GM19372 (cell line): ENCODE data around the gene PTPRD.

Source experiments
- ATAC-seq: cut with Tn5 transposase; IDR thresholded peaks from one replicate; pipeline ENCODE4 v1.9.1; 2021; ENCODE audit warnings: mild to moderate bottlenecking, low read depth, moderate library complexity; ENCODE audit not compliant: unreplicated experiment

PTPRD gene

GRCh38 chr9:9791611-9792010, 821.2 kb downstream of the PTPRD start:
- no peak for ATAC-seq

- ATAC-seq: peak; percentile 57
Measured at GRCh38 chr9:9790216-9790872, 822.5 kb downstream of the PTPRD start.

DNA sequence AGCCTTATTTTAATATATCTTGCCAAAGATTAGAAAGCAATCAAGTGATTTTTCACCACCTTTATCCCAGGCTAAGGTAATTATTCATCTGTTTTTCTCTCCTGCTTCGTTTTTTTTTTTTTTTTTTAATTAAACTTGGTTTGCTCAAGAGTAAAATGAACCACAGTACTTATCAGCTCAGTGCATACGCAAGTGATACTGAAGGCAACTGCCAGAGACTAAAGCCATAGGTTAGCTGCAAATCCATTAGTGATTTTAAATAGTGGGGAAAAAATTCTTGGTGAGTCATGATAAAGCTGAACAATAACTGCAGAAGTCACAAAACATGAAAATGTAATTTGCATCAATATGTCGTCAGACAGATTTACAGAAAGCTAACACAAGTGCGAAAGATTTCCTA, 829.1 kb downstream of the PTPRD start:
- no peak for ATAC-seq

DNA sequence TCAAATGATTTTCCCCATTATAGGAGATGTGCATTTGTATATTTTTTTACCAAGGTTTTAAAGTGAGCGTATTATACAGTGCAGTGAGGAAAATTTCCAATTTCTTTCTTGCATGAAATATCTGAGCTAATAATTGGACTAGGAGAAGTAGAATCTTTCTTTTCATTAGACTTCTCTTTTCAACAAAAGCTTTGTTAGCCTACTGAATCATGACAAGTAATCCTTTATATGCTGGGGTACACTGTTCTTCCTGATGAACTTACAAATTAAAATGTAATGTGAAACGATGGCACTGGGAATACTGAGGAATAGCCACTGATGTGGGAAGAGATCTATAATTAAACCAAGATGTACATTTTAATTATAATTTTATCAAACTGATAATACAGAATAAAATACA, 829.6 kb downstream of the PTPRD start:
- no peak for ATAC-seq

GRCh38 chr9:9778293-9778692, 834.5 kb downstream of the PTPRD start:
- ATAC-seq: no peak

GRCh38 chr9:9774471-9774870, 838.3 kb downstream of the PTPRD start:
- no peak for ATAC-seq

GRCh38 chr9:9771314-9771713, 841.5 kb downstream of the PTPRD start:
- ATAC-seq: no peak

DNA sequence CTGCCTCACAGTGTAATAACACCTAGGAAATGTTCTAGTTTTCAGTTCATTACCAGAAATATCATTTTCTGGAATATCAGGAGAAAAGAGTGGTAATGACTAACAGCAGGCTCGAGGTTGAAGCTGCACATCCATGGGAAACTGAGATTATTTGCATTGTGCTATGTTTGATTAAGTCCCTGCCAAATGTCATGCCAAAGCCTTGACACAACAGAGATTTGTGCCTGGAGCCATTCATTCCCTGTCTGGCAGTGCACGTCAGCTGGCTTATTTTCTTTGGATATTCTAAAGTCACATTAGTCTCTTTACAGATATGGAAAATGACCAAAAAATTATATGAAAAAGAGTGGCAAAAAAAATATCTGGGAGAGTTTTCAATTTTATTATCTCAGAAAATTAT, 848.0 kb downstream of the PTPRD start:
- no peak for ATAC-seq

DNA sequence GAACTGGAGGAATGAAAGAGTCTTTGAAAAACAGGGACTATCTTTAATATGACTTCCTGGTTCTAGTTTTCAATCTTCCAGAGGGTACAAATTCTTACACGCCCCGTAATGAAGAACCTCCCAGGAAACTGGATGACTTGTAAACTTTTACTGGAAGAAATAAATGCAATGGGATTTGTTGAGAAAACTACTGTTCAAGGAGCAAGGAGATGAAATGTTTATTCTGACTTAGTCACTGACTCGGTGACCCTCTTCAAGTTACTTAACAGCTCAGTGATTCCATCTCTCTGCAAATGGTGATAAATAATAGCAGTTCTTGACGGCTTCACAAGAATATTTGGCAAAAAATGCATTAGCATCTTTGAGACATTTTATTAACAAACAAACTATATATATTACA, 858.6 kb downstream of the PTPRD start:
- ATAC-seq: no peak

- no peak for ATAC-seq
Measured at GRCh38 chr9:9753266-9753665, 859.5 kb downstream of the PTPRD start.

DNA sequence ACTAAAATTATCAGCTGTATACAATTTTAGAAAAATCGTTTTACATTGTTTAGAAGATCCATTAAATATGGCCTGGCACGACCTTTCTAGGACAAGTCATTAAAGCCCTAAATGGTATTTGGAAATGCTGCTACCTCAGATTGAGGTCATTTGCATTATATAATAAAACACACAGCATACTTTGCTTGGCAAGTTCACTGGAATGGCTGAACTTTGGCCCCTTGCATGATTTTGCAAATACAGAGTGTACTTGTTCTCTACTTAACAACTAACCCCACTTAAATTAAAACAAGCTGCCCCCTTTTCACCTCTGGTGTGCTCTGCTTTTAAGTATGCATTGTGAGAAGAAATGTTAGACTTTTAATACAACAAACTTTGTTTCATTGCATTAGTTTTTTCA, 860.1 kb downstream of the PTPRD start:
- no peak for ATAC-seq

- ATAC-seq: no peak
Measured at GRCh38 chr9:9751996-9752395, 860.8 kb downstream of the PTPRD start.

GRCh38 chr9:9750719-9751118, 862.1 kb downstream of the PTPRD start:
- ATAC-seq: no peak

- no peak for ATAC-seq
Measured at GRCh38 chr9:9749591-9749990, 863.2 kb downstream of the PTPRD start.

GRCh38 chr9:9747787-9748186, 865.0 kb downstream of the PTPRD start:
- ATAC-seq: no peak

DNA sequence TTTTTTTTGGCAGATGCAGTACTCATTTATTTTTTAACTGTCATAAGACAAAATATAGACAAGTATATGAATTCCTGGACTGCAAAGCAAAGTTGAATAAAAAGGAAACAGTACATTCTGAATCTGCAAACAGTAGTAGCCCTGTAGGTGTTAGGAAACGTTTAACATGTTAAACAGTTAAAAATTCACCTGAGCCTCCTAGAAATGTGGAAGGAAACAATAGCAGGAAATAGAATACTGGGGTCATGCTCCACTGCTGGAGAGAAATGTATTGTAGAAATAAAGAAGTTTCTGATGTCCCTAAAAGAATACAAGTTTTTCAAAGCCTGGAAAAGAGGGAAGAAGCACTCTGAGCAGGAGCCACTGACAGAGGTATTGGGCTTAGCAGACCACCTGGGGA, 866.0 kb downstream of the PTPRD start:
- no peak for ATAC-seq

DNA sequence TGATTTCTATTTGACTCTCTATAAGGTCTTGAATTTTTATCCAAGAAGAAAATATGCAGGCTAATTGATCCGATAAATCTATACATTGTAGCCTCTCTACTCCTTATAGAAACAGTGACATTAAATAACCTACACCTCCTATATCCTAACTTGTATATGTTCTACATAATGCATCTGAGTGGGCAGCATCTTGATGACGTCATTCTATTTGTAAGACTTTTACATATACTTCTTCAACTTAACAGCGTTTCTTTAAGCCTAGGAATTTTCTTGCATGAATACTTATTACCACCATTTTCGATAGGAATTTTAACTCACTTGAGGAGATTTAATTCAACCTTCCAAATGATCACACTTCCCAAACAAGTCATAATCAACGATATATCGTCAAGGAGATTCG, 869.0 kb downstream of the PTPRD start:
- no peak for ATAC-seq

DNA sequence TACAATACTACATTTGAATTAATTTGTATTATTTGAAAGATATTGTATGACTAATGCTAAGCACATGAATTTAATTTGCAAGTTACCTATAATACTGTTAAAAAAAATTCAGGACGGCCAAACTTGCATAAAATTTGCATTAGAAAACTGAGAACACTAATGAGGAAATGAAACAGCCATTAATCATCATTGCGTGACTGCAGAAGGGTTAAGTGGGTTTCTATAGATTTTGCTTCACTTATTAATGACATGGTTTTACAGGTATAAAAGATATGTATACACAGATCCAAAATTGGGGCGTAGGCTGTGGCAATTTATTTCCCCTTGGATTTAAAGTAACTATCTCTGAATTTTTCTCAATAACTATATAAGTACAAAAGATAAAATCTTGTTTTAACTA, 882.6 kb downstream of the PTPRD start:
- ATAC-seq: no peak

GRCh38 chr9:9729082-9729481, 883.7 kb downstream of the PTPRD start:
- ATAC-seq: no peak

- no peak for ATAC-seq
Measured at GRCh38 chr9:9719373-9720112, 893.3 kb downstream of the PTPRD start.

- ATAC-seq: no peak
Measured at GRCh38 chr9:9718691-9719090, 894.1 kb downstream of the PTPRD start.

- ATAC-seq: no peak
Measured at GRCh38 chr9:9679433-9679832, 933.4 kb downstream of the PTPRD start.
